NCI-H460 (cell line): ENCODE measurements around the gene HES2. TPM values are rescaled to one million over a fixed set of nuclear protein-coding genes. Genes with fewer than 3 reads are reported as not detected.
"Not testable (repeated sequence)": the region's sequence is repeated elsewhere in the genome, so short reads cannot be mapped to it uniquely, and the experiment has no call there.

Experiments used
- DNase-seq: peaks from one replicate; pipeline ENCODE4 v3.0.0-alpha.2; 2016; ENCODE audit warnings: low read depth; ENCODE audit errors: extremely low read depth
- polyA plus RNA-seq: library from polyadenylated mRNA; depleted of rRNA; stranded (reverse); fragments of >200 nt; gene quantifications from 2 replicates; pipeline ENCODE4 v1.2.3, GENCODE V29; 2014; cell fraction: nucleus; rRNA removed
- total RNA-seq: library from RNA; depleted of rRNA; stranded (reverse); fragments of >200 nt; shearing (Covaris generic); gene quantifications from 2 replicates; pipeline ENCODE4 v1.2.3, GENCODE V29; 2014; rRNA removed

HES2 gene
- 0.57 and 1.0 TPM in 2 replicates for total RNA-seq
- polyA plus RNA-seq = 0.15 TPM in 1 of 2 replicates, not detected in the other

GRCh38 chr1:6419804-6420453 lies at the start of gene HES2:
Gene HES2 (minus strand): TSS chr1:6419919. CDS start chr1:6419820, 99 bp downstream.
- DNase-seq = no peak

- no peak for DNase-seq
These were observed 49.2 kb upstream of the HES2 start for GRCh38 chr1:6468729-6469461.

GRCh38 chr1:6467744-6468688 lies 48.3 kb upstream of the HES2 start:
- no peak for DNase-seq

GRCh38 chr1:6467224-6467623 lies 47.5 kb upstream of the HES2 start:
- no peak for DNase-seq

- DNase-seq = no peak
These were observed 47.0 kb upstream of the HES2 start for GRCh38 chr1:6466751-6467150.

GRCh38 chr1:6466023-6466422 lies 46.3 kb upstream of the HES2 start, which contains the start of gene TNFRSF25:
Gene TNFRSF25 (minus strand): TSS chr1:6466173. CDS start chr1:6466107, 66 bp downstream.
- DNase-seq = no peak

- DNase-seq = no peak
These were observed 45.8 kb upstream of the HES2 start for GRCh38 chr1:6465461-6466005.

GRCh38 chr1:6464915-6465314 lies 45.2 kb upstream of the HES2 start:
- DNase-seq = no peak

GRCh38 chr1:6464514-6464836 lies 44.8 kb upstream of the HES2 start:
- DNase-seq = no peak

GRCh38 chr1:6463120-6463412 lies 43.3 kb upstream of the HES2 start:
- DNase-seq = no peak

GRCh38 chr1:6462412-6463119 lies 42.8 kb upstream of the HES2 start:
- no peak for DNase-seq

- no peak for DNase-seq
These were observed 42.1 kb upstream of the HES2 start for GRCh38 chr1:6461538-6462411.

GRCh38 chr1:6461051-6461530 lies 41.4 kb upstream of the HES2 start:
- DNase-seq = no peak

- no peak for DNase-seq
These were observed 40.8 kb upstream of the HES2 start for GRCh38 chr1:6460301-6461050.

- no peak for DNase-seq
These were observed 40.1 kb upstream of the HES2 start for GRCh38 chr1:6459850-6460265.

- DNase-seq = no peak
These were observed 37.2 kb upstream of the HES2 start for GRCh38 chr1:6456800-6457466.

GRCh38 chr1:6455752-6456520 lies 36.2 kb upstream of the HES2 start:
- DNase-seq = not testable (repeated sequence)
